GM21576 (cell line): Measurements from ENCODE around the gene RAB7B.

Experiments used
- ATAC-seq: cut with Tn5 transposase; IDR thresholded peaks from one replicate; pipeline ENCODE4 v1.9.1; 2021; ENCODE audit warnings: mild to moderate bottlenecking, moderate library complexity; ENCODE audit not compliant: unreplicated experiment

Gene RAB7B

GRCh38 chr1:205975387-205975998 lies 27.7 kb downstream of the RAB7B start:
- no peak for ATAC-seq

GRCh38 chr1:205974712-205975111 lies 28.5 kb downstream of the RAB7B start:
- no peak for ATAC-seq

- ATAC-seq: no peak
Measured at GRCh38 chr1:205973377-205974232, 29.6 kb downstream of the RAB7B start.

- no peak for ATAC-seq
Measured at GRCh38 chr1:205972491-205973168, 30.6 kb downstream of the RAB7B start.

GRCh38 chr1:205972081-205972480 lies 31.1 kb downstream of the RAB7B start:
- no peak for ATAC-seq

GRCh38 chr1:205971082-205971481 lies 32.1 kb downstream of the RAB7B start:
- ATAC-seq: no peak

GRCh38 chr1:205970486-205970885 lies 32.7 kb downstream of the RAB7B start:
- ATAC-seq: no peak

GRCh38 chr1:205969229-205969628 lies 34.0 kb downstream of the RAB7B start:
- no peak for ATAC-seq

GRCh38 chr1:205967554-205968335 lies 35.5 kb downstream of the RAB7B start:
- no peak for ATAC-seq

- ATAC-seq: no peak
Measured at GRCh38 chr1:205965036-205965884, 37.9 kb downstream of the RAB7B start.

- no peak for ATAC-seq
Measured at GRCh38 chr1:205963352-205964155, 39.6 kb downstream of the RAB7B start.

GRCh38 chr1:205962821-205963221 lies 40.4 kb downstream of the RAB7B start:
- no peak for ATAC-seq

GRCh38 chr1:205961991-205962820 lies 41.0 kb downstream of the RAB7B start:
- ATAC-seq: no peak

- no peak for ATAC-seq
Measured at GRCh38 chr1:205961405-205961804, 41.8 kb downstream of the RAB7B start.

GRCh38 chr1:205959789-205960188 lies 43.4 kb downstream of the RAB7B start:
- no peak for ATAC-seq

- ATAC-seq: no peak
Measured at GRCh38 chr1:205955499-205955898, 47.7 kb downstream of the RAB7B start.

GRCh38 chr1:205954819-205955404 lies 48.3 kb downstream of the RAB7B start:
- no peak for ATAC-seq

GRCh38 chr1:205951746-205952145 lies 51.4 kb downstream of the RAB7B start:
- no peak for ATAC-seq
